ENCODE results near the gene UQCC5.

GRCh38 chr3:52515192-52515591 lies 21.2 kb upstream of the UQCC5 start:
- no peak for TF ChIP-seq ZNF138 (CRISPR knock-in tag; conservative IDR thresholded peaks at IDR 0.05)
- TF ChIP-seq CTCF (IDR thresholded peaks at IDR 0.05), result no peak
- TF ChIP-seq ZNF263 (CRISPR knock-in tag; IDR thresholded peaks at IDR 0.05; ENCODE audit: low read depth), result no peak
- no peak for TF ChIP-seq USF1 (CRISPR knock-in tag; IDR thresholded peaks at IDR 0.05)
